OCI-LY3 (cell line): ENCODE data around the gene MYL6.

ENCODE experiments used
- H2AFZ ChIP-seq: fragments of 200-600, 300-600 bp; shearing (Covaris generic); 2 replicates; pipeline ENCODE4 v1.6.0; 2014; ENCODE audit warnings: antibody characterized with exemption, low read depth, low read length
- H3K27ac ChIP-seq: fragments of 200-600, 300-600 bp; sonication (generic); 2 replicates; pipeline ENCODE4 v1.5.1; 2014; ENCODE audit warnings: mild to moderate bottlenecking, low read length, moderate library complexity, mixed read lengths
- H3K27me3 ChIP-seq: fragments of 200-600, 300-600 bp; sonication (generic); 2 replicates; pipeline ENCODE4 v1.6.1; 2014; ENCODE audit warnings: low read depth, low read length, mixed read lengths
- H3K36me3 ChIP-seq: fragments of 200-600, 300-600 bp; sonication (generic); replicated peaks from 2 replicates; pipeline ENCODE3; 2014; ENCODE audit warnings: low read depth, low read length, mixed read lengths
- H3K4me1 ChIP-seq: fragments of 300-600, 200-600 bp; sonication (generic); 2 replicates; pipeline ENCODE4 v1.6.1; 2014; ENCODE audit warnings: low read length, mixed read lengths
- H3K4me2 ChIP-seq: fragments of 200-600, 300-600 bp; sonication (generic); 2 replicates; pipeline ENCODE4 v1.6.1; 2014; ENCODE audit warnings: low read length, mixed read lengths
- H3K4me3 ChIP-seq: fragments of 300-600, 200-600 bp; sonication (generic); 2 replicates; pipeline ENCODE4 v1.5.1; 2014; ENCODE audit warnings: antibody characterized with exemption, mild to moderate bottlenecking, low read length, moderate library complexity
- H3K79me2 ChIP-seq: fragments of 300-600, 200-600 bp; shearing (Covaris generic); 2 replicates; pipeline ENCODE4 v1.6.1; 2014; ENCODE audit warnings: mild to moderate bottlenecking, low read length, mixed read lengths
- H3K9ac ChIP-seq: fragments of 300-600, 200-600 bp; shearing (Covaris generic); 2 replicates; pipeline ENCODE4 v1.6.0; 2014; ENCODE audit warnings: mild to moderate bottlenecking, low read length, moderate library complexity
- H3K9me3 ChIP-seq: fragments of 200-600, 300-600 bp; shearing (Covaris generic); 2 replicates; pipeline ENCODE4 v1.6.1; 2014; ENCODE audit warnings: low read length, mixed read lengths; ENCODE audit not compliant: insufficient read depth
- H4K20me1 ChIP-seq: fragments of 200-600, 300-600 bp; sonication (generic); 2 replicates; pipeline ENCODE4 v1.6.1; 2016; ENCODE audit warnings: low read length, mixed read lengths; ENCODE audit not compliant: insufficient read depth
- CTCF ChIP-seq: fragments of 200-600, 300-600 bp; sonication (generic); IDR thresholded peaks from 2 replicates; pipeline ENCODE4 v1.5.1; 2014; ENCODE audit warnings: antibody characterized with exemption, low read length, low read depth
- EZH2phosphoT487 ChIP-seq: fragments of 200-600 bp; shearing (Covaris generic); IDR thresholded peaks from 2 replicates; pipeline ENCODE4 v1.6.1; 2018; ENCODE audit warnings: antibody characterized with exemption, mixed run types, low read depth

The MYL6 gene

DNA sequence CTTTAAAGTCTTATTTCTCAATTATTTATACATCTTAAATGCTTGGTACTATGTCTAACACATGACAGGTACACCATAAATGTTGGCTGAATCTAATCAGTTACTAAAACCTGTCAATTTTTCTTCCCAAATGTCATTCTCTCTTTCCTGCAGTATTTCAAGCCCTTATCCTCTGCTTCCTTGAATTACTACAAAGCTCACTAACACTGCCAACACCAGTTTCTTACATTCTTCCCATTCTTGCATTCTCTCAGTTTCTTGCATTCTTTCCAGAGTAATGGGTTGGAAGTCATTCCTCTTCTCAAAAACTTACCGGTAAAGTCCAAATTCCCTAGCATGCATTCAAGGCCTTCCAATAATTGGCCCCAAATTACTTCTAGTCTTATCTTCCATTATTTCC lies 40.7 kb downstream of the MYL6 start:
- Histone ChIP-seq H3K36me3 (no peaks in the 10 kb centered on the region), H3K9me3 (no peaks in the 10 kb centered on the region), H3K4me2 (no peak overlapping the region), H3K27ac (no peak overlapping the region), H2AFZ (no peak overlapping the region), H3K27me3 (no peaks in the 10 kb centered on the region), H3K4me1 (no peaks in the 10 kb centered on the region), H3K9ac (no peak overlapping the region), H3K79me2 (no peaks in the 10 kb centered on the region), H4K20me1 (no peaks in the 10 kb centered on the region), H3K4me3 (no peak overlapping the region)
- TF ChIP-seq EZH2phosphoT487 (no peak), CTCF (no peak)

DNA sequence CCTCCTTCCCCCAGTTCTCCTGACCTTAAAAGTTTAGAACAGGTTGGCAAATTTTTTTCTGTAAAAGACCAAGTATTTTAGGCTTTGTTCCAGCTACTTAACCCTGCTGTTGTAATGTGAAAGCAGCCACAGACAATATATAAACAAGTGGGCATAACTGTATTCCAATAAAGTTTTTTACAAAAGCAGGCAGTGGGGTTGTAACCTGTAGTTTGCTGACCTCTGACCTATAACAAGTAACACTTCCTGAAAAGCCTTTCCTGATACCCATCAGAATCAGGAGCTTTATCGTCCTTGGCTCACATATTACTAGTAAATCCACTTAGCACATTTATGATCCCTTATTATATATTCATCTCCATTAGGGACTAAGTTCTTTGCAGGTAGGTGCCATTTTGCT lies 44.2 kb downstream of the MYL6 start:
- H3K27me3 ChIP-seq, result no peaks in the 10 kb centered on the region
- no peak overlapping the region for H3K9ac ChIP-seq
- H3K79me2 ChIP-seq, result no peaks in the 10 kb centered on the region
- H3K36me3 ChIP-seq, result peaks cover 17% of the 10 kb centered on the region
- TF ChIP-seq EZH2phosphoT487, result no peak
- TF ChIP-seq CTCF, result no peak
- H2AFZ ChIP-seq, result no peak overlapping the region
- no peak overlapping the region for H3K4me3 ChIP-seq
- no peak overlapping the region for H3K4me2 ChIP-seq
- H3K4me1 ChIP-seq, result no peaks in the 10 kb centered on the region
- H3K9me3 ChIP-seq, result no peaks in the 10 kb centered on the region
- H3K27ac ChIP-seq, result no peak overlapping the region
- no peaks in the 10 kb centered on the region for H4K20me1 ChIP-seq

DNA sequence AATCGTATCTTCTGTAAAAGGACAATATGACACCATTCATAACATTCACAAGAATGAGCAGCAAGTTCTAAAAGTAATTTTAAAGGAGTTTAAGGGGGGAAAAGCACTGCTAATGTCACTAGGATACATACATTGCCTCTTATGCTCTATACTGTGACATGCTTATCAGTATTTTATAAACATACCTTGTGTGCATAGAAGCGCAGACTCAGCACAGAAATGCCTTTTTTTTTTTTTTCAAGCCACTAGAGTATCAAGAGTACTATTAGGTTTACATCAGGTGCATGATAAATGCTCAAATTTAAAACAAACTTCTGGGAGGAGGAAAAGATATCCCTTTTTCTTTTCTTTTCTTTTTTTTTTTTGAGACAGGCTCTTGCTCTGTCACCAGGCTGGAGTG lies 44.7 kb downstream of the MYL6 start:
- H3K36me3 ChIP-seq, result peaks cover 22% of the 10 kb centered on the region

GRCh38 chr12:56204275-56204674 lies 46.1 kb downstream of the MYL6 start:
- Histone ChIP-seq H3K27me3 (no peaks in the 10 kb centered on the region), H2AFZ (no peak overlapping the region), H3K9ac (no peak overlapping the region), H3K27ac (no peak overlapping the region), H3K36me3 (peaks cover 27% of the 10 kb centered on the region), H3K79me2 (no peaks in the 10 kb centered on the region), H3K4me2 (no peak overlapping the region), H3K4me3 (no peak overlapping the region), H3K9me3 (no peaks in the 10 kb centered on the region), H3K4me1 (no peaks in the 10 kb centered on the region), H4K20me1 (no peaks in the 10 kb centered on the region)
- TF ChIP-seq EZH2phosphoT487 (no peak), CTCF (no peak)

More for the DNA sequence above, 44.7 kb downstream of the MYL6 start:
- Histone ChIP-seq H3K9me3 (no peaks in the 10 kb centered on the region), H3K4me2 (no peak overlapping the region), H3K79me2 (no peaks in the 10 kb centered on the region), H3K27me3 (no peaks in the 10 kb centered on the region), H2AFZ (no peak overlapping the region), H3K4me1 (no peaks in the 10 kb centered on the region), H4K20me1 (no peaks in the 10 kb centered on the region), H3K4me3 (no peak overlapping the region), H3K9ac (no peak overlapping the region), H3K27ac (no peak overlapping the region)
- TF ChIP-seq EZH2phosphoT487 (no peak), CTCF (no peak)
